PFSK-1 (cell line): Measurements from ENCODE around the gene STRA8.

Experiments
- POLR2AphosphoS5 ChIP-seq: IDR thresholded peaks from 2 replicates; pipeline ENCODE4 v1.6.1; 2012; ENCODE audit warnings: low read depth, mild to moderate bottlenecking, control low read depth, low read length, moderate library complexity
- REST ChIP-seq, 2 experiments: IDR thresholded peaks; 2 replicates each; pipeline versions ENCODE4 v1.6.1 to v1.8.0; 2011 to 2012; ENCODE audit warnings: low read depth in 2 of 2, low read length in 2 of 2, control low read depth in 1 of 2, inconsistent platforms in 1 of 2, mild to moderate bottlenecking in 1 of 2, moderate library complexity in 1 of 2; ENCODE audit not compliant: insufficient read depth in 1 of 2

- TF ChIP-seq POLR2AphosphoS5 (no peak), REST (IDR thresholded peaks at IDR 0.05; ENCODE audit: insufficient read depth in 1 of 2, low read depth in 2 of 2, low read length in 2 of 2) (no peak)
Observed at GRCh38 chr7:135253851-135254771, 20.5 kb downstream of the STRA8 start.
